H1 (cell line): ENCODE results near the gene UBD. TPM values are rescaled to one million over a fixed set of nuclear protein-coding genes. Genes with fewer than 3 reads are reported as not detected.

ENCODE experiments used
- CTCF ChIA-PET: fragments of 300-600 bp; sonication (Branson Sonifier 250); formaldehyde crosslinking; loops from one replicate; lab custom pipeline; 2021; ENCODE audit not compliant: partially characterized antibody; lab: Charles Lee
- POLR2A ChIA-PET: fragments of 300-600 bp; sonication (Branson Sonifier 250); formaldehyde crosslinking; loops from one replicate; lab custom pipeline; 2021; ENCODE audit warnings: inconsistent platforms; ENCODE audit not compliant: partially characterized antibody; lab: Charles Lee
- DNase-seq, 2 experiments: peaks; one replicate each; pipeline versions ENCODE4 v3.0.0 to v3.0.0-alpha.2; 2010 to 2022; ENCODE audit warnings: low spot score in 2 of 2, low read depth in 1 of 2, mixed read lengths in 1 of 2
- FAIRE-seq: peaks from 2 replicates; lab custom pipeline; 2011; peaks lifted over from hg19 to GRCh38; lab: Jason Lieb, UNC
- H2AFZ ChIP-seq: 2 replicates; pipeline ENCODE4 v1.8.1; 2012; ENCODE audit warnings: low read length, inconsistent platforms
- H2AK5ac ChIP-seq: 2 replicates; pipeline ENCODE4 v1.6.1; 2013; ENCODE audit warnings: low read depth, low read length
- H2BK120ac ChIP-seq: replicated peaks from 2 replicates; pipeline ENCODE3; 2013; ENCODE audit warnings: low read depth, low read length, inconsistent platforms
- H2BK12ac ChIP-seq: 2 replicates; pipeline ENCODE4 v1.6.1; 2013; ENCODE audit warnings: low read depth, low read length
- H2BK15ac ChIP-seq: 2 replicates; pipeline ENCODE4 v1.6.1; 2013; ENCODE audit warnings: low read length
- H2BK20ac ChIP-seq: 2 replicates; pipeline ENCODE4 v1.6.1; 2013; ENCODE audit warnings: low read length
- H2BK5ac ChIP-seq: 2 replicates; pipeline ENCODE4 v1.6.1; 2013; ENCODE audit warnings: low read depth, low read length
- H3K14ac ChIP-seq: 2 replicates; pipeline ENCODE4 v1.6.1; 2013; ENCODE audit warnings: inconsistent platforms; ENCODE audit not compliant: insufficient read length
- H3K18ac ChIP-seq: 2 replicates; pipeline ENCODE4 v1.6.1; 2013; ENCODE audit warnings: low read length; ENCODE audit errors: extremely low read depth
- H3K23ac ChIP-seq: 2 replicates; pipeline ENCODE4 v1.6.1; 2013; ENCODE audit warnings: inconsistent platforms; ENCODE audit not compliant: insufficient read length
- H3K23me2 ChIP-seq: 2 replicates; pipeline ENCODE4 v1.6.1; 2013; ENCODE audit warnings: low read depth, low read length
- H3K27ac ChIP-seq: 2 replicates; pipeline ENCODE4 v1.6.1; 2011; ENCODE audit warnings: low read depth, low read length, inconsistent platforms
- H3K27me3 ChIP-seq, 4 experiments: replicated peaks in 1 of 4; 1 replicate in 1 of 4; 2 replicates in 3 of 4; pipeline versions ENCODE4 v1.6.1 to v1.8.1; 2011 to 2013; ENCODE audit warnings: low read length in 3 of 4, mild to moderate bottlenecking in 3 of 4, inconsistent platforms in 2 of 4, mixed read lengths in 2 of 4, moderate library complexity in 1 of 4; ENCODE audit not compliant: control insufficient read depth in 3 of 4, insufficient read depth in 3 of 4; ENCODE audit errors: extremely low read depth in 1 of 4
- H3K36me3 ChIP-seq, 4 experiments: 2 replicates each; pipeline versions ENCODE4 v1.6.1 to v1.8.1; 2011 to 2013; ENCODE audit warnings: mild to moderate bottlenecking in 4 of 4, low read length in 3 of 4, moderate library complexity in 2 of 4, control low read depth in 1 of 4, inconsistent platforms in 1 of 4; ENCODE audit not compliant: insufficient read depth in 4 of 4, control insufficient read depth in 2 of 4
- H3K4ac ChIP-seq: replicated peaks from 2 replicates; pipeline ENCODE3; 2013; ENCODE audit warnings: low read length, low read depth, mixed read lengths, inconsistent platforms; ENCODE audit not compliant: insufficient read length
- H3K4me1 ChIP-seq, 4 experiments: replicated peaks in 1 of 4; 1 replicate in 1 of 4; 2 replicates in 3 of 4; pipeline versions ENCODE4 v1.6.1 to v1.8.1; 2011 to 2013; ENCODE audit warnings: low read length in 3 of 4, inconsistent platforms in 2 of 4, mixed read lengths in 1 of 4; ENCODE audit not compliant: insufficient read depth in 4 of 4, control insufficient read depth in 3 of 4
- H3K4me2 ChIP-seq, 2 experiments: 2 replicates each; pipeline versions ENCODE4 v1.6.1 to v1.8.1; 2011 to 2013; ENCODE audit warnings: low read depth in 2 of 2, low read length in 2 of 2, control low read depth in 1 of 2, inconsistent platforms in 1 of 2, mild to moderate bottlenecking in 1 of 2; ENCODE audit not compliant: insufficient read depth in 1 of 2
- H3K4me3 ChIP-seq, 4 experiments: fragments of 200-600, 300-600 bp in 1 of 4; sonication (generic), shearing (Covaris generic), sonication (Bioruptor Twin) in 1 of 4; 2 replicates each; pipeline versions ENCODE4 v1.5.1 to v1.8.1; 2011 to 2016; ENCODE audit warnings: low read length in 4 of 4, low read depth in 3 of 4, control low read depth in 2 of 4, inconsistent platforms in 2 of 4, mild to moderate bottlenecking in 2 of 4, mixed read lengths in 1 of 4, moderate library complexity in 1 of 4; ENCODE audit not compliant: insufficient read depth in 2 of 4; ENCODE audit errors: extremely low read depth in 1 of 4
- H3K56ac ChIP-seq: replicated peaks from 2 replicates; pipeline ENCODE3; 2013; ENCODE audit warnings: low read depth, mild to moderate bottlenecking, mixed read lengths, low read length, inconsistent platforms; ENCODE audit not compliant: insufficient read length
- H3K79me1 ChIP-seq: 2 replicates; pipeline ENCODE4 v1.6.1; 2013; ENCODE audit warnings: low read depth, low read length, control low read depth
- H3K79me2 ChIP-seq, 2 experiments: 2 replicates each; pipeline versions ENCODE4 v1.6.1 to v1.8.1; 2012 to 2013; ENCODE audit warnings: low read length in 2 of 2, mild to moderate bottlenecking in 2 of 2, inconsistent platforms in 1 of 2; ENCODE audit not compliant: insufficient read depth in 2 of 2, control insufficient read depth in 1 of 2
- H3K9ac ChIP-seq, 4 experiments: replicated peaks in 1 of 4; 1 replicate in 1 of 4; 2 replicates in 3 of 4; pipeline versions ENCODE4 v1.6.1 to v1.8.1; 2011 to 2013; ENCODE audit warnings: low read depth in 3 of 4, low read length in 3 of 4, control low read depth in 2 of 4, mild to moderate bottlenecking in 2 of 4, moderate library complexity in 2 of 4, inconsistent platforms in 1 of 4; ENCODE audit errors: extremely low read depth in 1 of 4
- H3K9me3 ChIP-seq, 2 experiments: 2 replicates each; pipeline versions ENCODE4 v1.6.1 to v1.8.1; 2012 to 2013; ENCODE audit warnings: mild to moderate bottlenecking in 2 of 2, moderate library complexity in 2 of 2, control low read depth in 1 of 2, inconsistent platforms in 1 of 2, low read depth in 1 of 2, low read length in 1 of 2, mixed read lengths in 1 of 2; ENCODE audit not compliant: insufficient read depth in 2 of 2
- H4K20me1 ChIP-seq, 2 experiments: replicated peaks in 1 of 2; 2 replicates each; pipeline versions ENCODE3 to v1.8.1; 2011 to 2013; ENCODE audit warnings: inconsistent platforms in 2 of 2, low read length in 2 of 2, mild to moderate bottlenecking in 1 of 2; ENCODE audit not compliant: insufficient read depth in 2 of 2, control insufficient read depth in 1 of 2
- H4K5ac ChIP-seq: 2 replicates; pipeline ENCODE4 v1.6.1; 2013; ENCODE audit warnings: low read length, low read depth, mixed read lengths, inconsistent platforms; ENCODE audit not compliant: insufficient read length
- H4K8ac ChIP-seq: 2 replicates; pipeline ENCODE4 v1.8.0; 2013; ENCODE audit warnings: mild to moderate bottlenecking, moderate library complexity, low read length, inconsistent platforms; ENCODE audit not compliant: insufficient read depth; ENCODE audit errors: extremely low read depth
- H4K91ac ChIP-seq: replicated peaks from 2 replicates; pipeline ENCODE3; 2013; ENCODE audit warnings: low read length, mixed read lengths, inconsistent platforms; ENCODE audit not compliant: insufficient read length
- BACH1 ChIP-seq: IDR thresholded peaks from 2 replicates; pipeline ENCODE4 v1.6.1; 2012; ENCODE audit warnings: low read length, improper control_type of control experiment
- HDAC6 ChIP-seq: IDR thresholded peaks from one replicate; pipeline ENCODE4 v1.7.1; 2012; ENCODE audit warnings: low read depth, mild to moderate bottlenecking, inconsistent platforms, low read length, moderate library complexity
- KDM1A ChIP-seq: fragments of 200-600, 300-600 bp; sonication (generic); IDR thresholded peaks from 2 replicates; pipeline ENCODE4 v1.7.1; 2016; ENCODE audit warnings: mild to moderate bottlenecking, low read length, borderline replicate concordance
- KDM5A ChIP-seq: fragments of 200-600 bp; IDR thresholded peaks from 2 replicates; pipeline ENCODE4 v1.7.1; 2012; ENCODE audit warnings: mild to moderate bottlenecking, low read length, inconsistent platforms, mixed read lengths
- PHF8 ChIP-seq: fragments of 200-600 bp; sonication (generic); conservative IDR thresholded peaks from 2 replicates; pipeline ENCODE4 v1.7.1; 2012; ENCODE audit warnings: low read depth, mild to moderate bottlenecking, inconsistent platforms, low read length, moderate library complexity
- POLR2A ChIP-seq, 2 experiments: IDR thresholded peaks; 1 replicate in 1 of 2; 2 replicates in 1 of 2; pipeline ENCODE4 v1.6.1; 2011; ENCODE audit warnings: low read depth in 2 of 2, low read length in 2 of 2, mild to moderate bottlenecking in 2 of 2; ENCODE audit errors: control extremely low read depth in 1 of 2
- POLR2AphosphoS5 ChIP-seq: IDR thresholded peaks from 2 replicates; pipeline ENCODE4 v1.6.1; 2011; ENCODE audit warnings: low read depth, low read length
- POU5F1 ChIP-seq: IDR thresholded peaks from 2 replicates; pipeline ENCODE4 v1.6.1; 2011; ENCODE audit warnings: low read depth, mild to moderate bottlenecking, low read length, moderate library complexity
- RAD21 ChIP-seq, 2 experiments: IDR thresholded peaks in 1 of 2; conservative IDR thresholded peaks in 1 of 2; 2 replicates each; pipeline ENCODE4 v1.6.1; 2011; ENCODE audit warnings: low read depth in 2 of 2, low read length in 2 of 2, improper control_type of control experiment in 1 of 2, inconsistent platforms in 1 of 2, mild to moderate bottlenecking in 1 of 2, moderate library complexity in 1 of 2
- RFX5 ChIP-seq: IDR thresholded peaks from 2 replicates; pipeline ENCODE4 v1.6.1; 2011; ENCODE audit warnings: low read depth, low read length, improper control_type of control experiment, borderline replicate concordance
- SIN3A ChIP-seq, 2 experiments: IDR thresholded peaks in 1 of 2; conservative IDR thresholded peaks in 1 of 2; 2 replicates each; pipeline ENCODE4 v1.6.1; 2011 to 2012; ENCODE audit warnings: low read length in 2 of 2, improper control_type of control experiment in 1 of 2, low read depth in 1 of 2, mild to moderate bottlenecking in 1 of 2
- SP1 ChIP-seq: IDR thresholded peaks from 2 replicates; pipeline ENCODE4 v1.6.1; 2011; ENCODE audit warnings: low read depth, low read length
- SP2 ChIP-seq: IDR thresholded peaks from 2 replicates; pipeline ENCODE4 v1.6.1; 2012; ENCODE audit warnings: mild to moderate bottlenecking, low read length, inconsistent platforms
- SUZ12 ChIP-seq: fragments of 200-600 bp; sonication (generic); IDR thresholded peaks from 2 replicates; pipeline ENCODE4 v1.6.1; 2012; ENCODE audit warnings: mild to moderate bottlenecking, inconsistent platforms, low read length, moderate library complexity, mixed read lengths
- WGBS, 2 experiments: shearing (Covaris generic) in 1 of 2; methylation state at CpG; one replicate each; pipeline versions ENCODE4 v1.1.6 to v1.1.7; 2013 to 2015; ENCODE audit warnings: low lambda C conversion rate in 2 of 2, mixed read lengths in 2 of 2, inconsistent platforms in 1 of 2, low coverage in 1 of 2, missing lambda C conversion rate in 1 of 2; ENCODE audit not compliant: insufficient replicate concordance in 2 of 2, insufficient coverage in 1 of 2, insufficient read length in 1 of 2; ENCODE audit errors: extremely low coverage in 1 of 2, missing lambda C conversion rate in 1 of 2; 5-methylcytosine and 5-hydroxymethylcytosine counted together
- polyA plus RNA-seq, 7 experiments: library from polyadenylated mRNA; depleted of rRNA in 3 of 7; stranded (reverse) in 5 of 7; unstranded in 2 of 7; fragments of >200 nt in 5 of 7; fragments of 200-250 nt in 2 of 7; gene quantifications; 1 replicate in 5 of 7; 2 replicates in 1 of 7; 4 replicates in 1 of 7; pipeline versions ENCODE4 v1.2.1 to v1.2.3, GENCODE V29; 2011 to 2013; ENCODE audit warnings: missing spikeins in 2 of 7, mixed read lengths in 2 of 7
- total RNA-seq: library from RNA; stranded (reverse); fragmentation: NEBNext Ultra II Directional; extraction: Animal tissue kit (Norgen Biotek cat#: 25700); gene quantifications from 2 replicates; pipeline ENCODE4 v1.2.1, GENCODE V29; 2021

The UBD gene
- total and polyA plus RNA-seq, 2 of the 8 experiments (the other 6 are each of a cell fraction or from before 2014, with no cell fraction given) = 0.23 TPM; not detected in 1

GRCh38 chr6:29547573-29547972, 12.0 kb downstream of the UBD start:
- Histone ChIP-seq H2AK5ac (no peak overlapping the region), H2AFZ (no peak overlapping the region), H3K18ac (no peak overlapping the region), H3K4me1 (no peaks in the 10 kb centered on the region; a peak in 1 of 7 replicates), H3K23me2 (no peaks in the 10 kb centered on the region; the same call in 1 of the 2 replicates), H2BK15ac (no peak overlapping the region), H3K79me2 (no peaks in the 10 kb centered on the region), H3K4me2 (no peak overlapping the region), H4K5ac (no peak overlapping the region), H3K9me3 (no peaks in the 10 kb centered on the region), H3K56ac (no peak overlapping the region), H3K4ac (no peak overlapping the region), H4K20me1 (no peaks in the 10 kb centered on the region), H3K27ac (no peak overlapping the region), H2BK20ac (no peak overlapping the region), H2BK12ac (no peak overlapping the region), H3K4me3 (no peak overlapping the region), H3K14ac (no peak overlapping the region), H4K91ac (no peak overlapping the region), H3K36me3 (no peaks in the 10 kb centered on the region), H4K8ac (no peak overlapping the region), H3K79me1 (no peaks in the 10 kb centered on the region), H2BK5ac (no peak overlapping the region), H3K27me3 (peaks cover 0 to 6% (median 4%) of the 10 kb centered on the region in 4 experiments; a peak in 3 of 7 replicates), H3K9ac (no peak overlapping the region), H3K23ac (no peak overlapping the region), H2BK120ac (no peak overlapping the region)
- ChIA-PET CTCF (no interaction called here), POLR2A (interaction anchor here (1.2 kb wide), 1 partner anchor 10 kb away, joined by 4 read pairs; no protein-coding TSS in a partner anchor)
- FAIRE-seq (no peak), DNase-seq (no peak)
- 90% methylated on average over 3 of the region's 3 CpGs; no CpG with 5 or more reads in 1 of the 2 experiments for WGBS, 2 experiments
- TF ChIP-seq SUZ12 (no peak), KDM5A (no peak), SP1 (no peak), RAD21 (IDR thresholded peaks at IDR 0.05 in 1 of 2, conservative IDR thresholded peaks at IDR 0.05 in 1 of 2; ENCODE audit: low read depth in 2 of 2, low read length in 2 of 2) (no peak), BACH1 (no peak), SIN3A (conservative IDR thresholded peaks at IDR 0.05 in 1 of 2, IDR thresholded peaks at IDR 0.05 in 1 of 2; ENCODE audit: low read depth in 1 of 2, low read length in 2 of 2) (no peak), PHF8 (no peak), POLR2A (IDR thresholded peaks at IDR 0.05; ENCODE audit: control extremely low read depth in 1 of 2, low read depth in 2 of 2, low read length in 2 of 2) (no peak), HDAC6 (no peak), POLR2AphosphoS5 (no peak), POU5F1 (no peak), KDM1A (no peak), SP2 (no peak), RFX5 (no peak)
